Measurements from ENCODE around the gene MYOF. TPM values are rescaled to one million over a fixed set of nuclear protein-coding genes. Genes with fewer than 3 reads are reported as not detected.
"Not testable (repeated sequence)": the region's sequence is repeated elsewhere in the genome, so short reads cannot be mapped to it uniquely, and the experiment has no call there.

MYOF gene
- total RNA-seq, 4 donors from 2014 or later = 39.6 to 70.4 (median 59.2) TPM

- Histone ChIP-seq H3K27me3 (no peaks in the 10 kb centered on the region), H3K9me3 (no peaks in the 10 kb centered on the region), H3K4me1 (peaks cover 0 to 66% (median 18%) of the 10 kb centered on the region in 4 donors), H3K27ac (peak overlapping the region in 2 of 4 donors; percentile 88 to 93), H3K36me3 (no peaks in the 10 kb centered on the region), H3K4me3 (no peak overlapping the region)
- TF ChIP-seq POLR2A (IDR thresholded peaks at IDR 0.05) (no peak), EP300 (IDR thresholded peaks at IDR 0.05) (no peak)
- DNase-seq (ENCODE audit: low spot score in 2 of 2) = no peak
- 92 to 93% methylated on average over 1 of the region's 1 CpG for WGBS, 2 donors
Measured at GRCh38 chr10:93443481-93443880, 38.7 kb downstream of the MYOF start.

- 83 to 89% methylated on average over 10 of the region's 10 CpGs for WGBS, 2 donors
- not testable (repeated sequence) for H3K4me3 ChIP-seq; H3K36me3 ChIP-seq; H3K27me3 ChIP-seq; H3K9me3 ChIP-seq; DNase-seq (ENCODE audit: low spot score in 2 of 2)
- peak overlapping the region in 2 of 4 donors; percentile 97 to 98 for H3K27ac ChIP-seq
- peaks cover 0 to 74% (median 25%) of the 10 kb centered on the region in 4 donors for H3K4me1 ChIP-seq
Measured at GRCh38 chr10:93442721-93443120, 39.4 kb downstream of the MYOF start.

DNA sequence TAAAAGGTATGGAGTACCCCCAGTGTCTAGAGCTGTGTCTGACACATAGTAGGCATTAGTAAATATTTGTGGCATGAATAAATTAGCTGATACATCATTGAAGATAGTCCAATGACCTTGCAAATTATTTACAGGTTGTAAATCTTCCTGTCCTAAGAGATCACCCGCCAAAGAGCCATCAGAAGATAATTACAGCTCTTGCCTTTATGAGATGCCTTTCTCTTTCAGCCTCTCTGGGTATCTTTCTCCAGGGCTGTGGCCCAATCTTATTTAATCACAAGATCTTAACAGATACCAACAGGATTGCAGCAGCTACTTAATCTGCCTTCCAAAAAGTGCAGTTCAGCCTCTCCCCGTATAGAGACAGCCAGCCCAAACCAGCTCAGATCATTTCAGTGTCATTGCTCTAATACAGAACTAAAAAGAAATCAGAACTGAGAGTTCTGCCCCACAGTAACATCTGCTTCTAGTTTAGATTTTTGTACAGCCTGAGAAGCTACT is 41.5 kb downstream of the MYOF start:
- Histone ChIP-seq H3K9me3 (no peaks in the 10 kb centered on the region), H3K4me3 (no peak overlapping the region), H3K36me3 (no peaks in the 10 kb centered on the region), H3K4me1 (peaks cover 0 to 82% (median 32%) of the 10 kb centered on the region in 4 donors), H3K27ac (peak overlapping the region; percentile 43 to 98 (median 76)), H3K27me3 (no peaks in the 10 kb centered on the region)
- WGBS, 2 donors = 44 to 55% methylated on average over 2 of the region's 2 CpGs
- TF ChIP-seq, protein P1, sequence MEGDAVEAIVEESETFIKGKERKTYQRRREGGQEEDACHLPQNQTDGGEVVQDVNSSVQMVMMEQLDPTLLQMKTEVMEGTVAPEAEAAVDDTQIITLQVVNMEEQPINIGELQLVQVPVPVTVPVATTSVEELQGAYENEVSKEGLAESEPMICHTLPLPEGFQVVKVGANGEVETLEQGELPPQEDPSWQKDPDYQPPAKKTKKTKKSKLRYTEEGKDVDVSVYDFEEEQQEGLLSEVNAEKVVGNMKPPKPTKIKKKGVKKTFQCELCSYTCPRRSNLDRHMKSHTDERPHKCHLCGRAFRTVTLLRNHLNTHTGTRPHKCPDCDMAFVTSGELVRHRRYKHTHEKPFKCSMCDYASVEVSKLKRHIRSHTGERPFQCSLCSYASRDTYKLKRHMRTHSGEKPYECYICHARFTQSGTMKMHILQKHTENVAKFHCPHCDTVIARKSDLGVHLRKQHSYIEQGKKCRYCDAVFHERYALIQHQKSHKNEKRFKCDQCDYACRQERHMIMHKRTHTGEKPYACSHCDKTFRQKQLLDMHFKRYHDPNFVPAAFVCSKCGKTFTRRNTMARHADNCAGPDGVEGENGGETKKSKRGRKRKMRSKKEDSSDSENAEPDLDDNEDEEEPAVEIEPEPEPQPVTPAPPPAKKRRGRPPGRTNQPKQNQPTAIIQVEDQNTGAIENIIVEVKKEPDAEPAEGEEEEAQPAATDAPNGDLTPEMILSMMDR (IDR thresholded peaks at IDR 0.05) = no peak
- TF ChIP-seq EP300 (IDR thresholded peaks at IDR 0.05) = peak in 1 of 2 donors; percentile 47
- DNase-seq (ENCODE audit: low spot score in 2 of 2) = peak in 1 of 2 donors; percentile 57

- Histone ChIP-seq H3K9me3 (no peaks in the 10 kb centered on the region), H3K27ac (peak overlapping the region; percentile 92 to 98 (median 98)), H3K4me1 (peaks cover 3 to 87% (median 36%) of the 10 kb centered on the region in 4 donors), H3K36me3 (no peaks in the 10 kb centered on the region), H3K27me3 (no peaks in the 10 kb centered on the region), H3K4me3 (no peak overlapping the region)
- no peak for TF ChIP-seq EP300 (IDR thresholded peaks at IDR 0.05)
- TF ChIP-seq, protein P1 (IDR thresholded peaks at IDR 0.05) = no peak
- TF ChIP-seq POLR2A (IDR thresholded peaks at IDR 0.05) = no peak
- no peak for DNase-seq (ENCODE audit: low spot score in 2 of 2)
- 66 to 68% methylated on average over 16 of the region's 16 CpGs for WGBS, 2 donors
Measured at GRCh38 chr10:93438613-93439253, 43.4 kb downstream of the MYOF start.

DNA sequence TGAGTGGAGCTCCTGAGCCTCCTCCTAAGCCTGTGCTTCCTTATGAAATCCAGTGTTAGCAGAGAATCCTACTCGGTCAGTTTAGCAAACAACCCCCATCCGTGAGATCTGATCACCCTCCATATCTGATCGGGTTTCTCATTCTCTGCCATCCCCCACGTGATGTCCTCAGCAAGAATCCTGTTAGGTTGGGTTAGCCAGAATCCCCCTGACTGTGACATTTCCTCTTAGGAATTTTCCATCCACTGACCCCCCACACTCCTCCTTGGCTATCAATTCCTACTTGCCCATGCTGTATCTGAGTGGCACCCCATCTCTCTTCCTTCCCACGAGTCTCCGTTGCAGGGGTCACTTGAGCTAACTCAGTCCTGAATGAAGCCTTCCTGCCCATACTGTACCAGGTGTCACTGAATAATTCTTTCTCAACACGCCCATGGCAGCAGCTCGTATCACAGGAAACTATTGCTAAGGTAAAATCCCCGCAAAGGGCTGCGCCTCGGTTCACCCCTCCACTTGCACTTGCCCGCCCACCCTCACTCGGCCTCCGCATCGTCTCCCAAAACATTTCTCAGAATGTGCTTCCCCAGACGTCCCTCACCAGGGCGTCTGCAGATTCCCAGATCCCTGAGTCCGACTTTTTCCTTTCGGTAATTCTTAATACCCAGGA is 44.1 kb downstream of the MYOF start:
- peak overlapping the region in 2 of 4 donors; percentile 15 to 28 for H3K4me3 ChIP-seq
- no peaks in the 10 kb centered on the region for H3K9me3 ChIP-seq
- no peaks in the 10 kb centered on the region for H3K27me3 ChIP-seq
- H3K4me1 ChIP-seq = peaks cover 3 to 90% (median 36%) of the 10 kb centered on the region in 4 donors
- WGBS, 2 donors = 64 to 72% methylated on average over 19 of the region's 19 CpGs
- no peak for DNase-seq (ENCODE audit: low spot score in 2 of 2)
- TF ChIP-seq, protein P1 (IDR thresholded peaks at IDR 0.05) = no peak
- no peak for TF ChIP-seq POLR2A (IDR thresholded peaks at IDR 0.05)
- TF ChIP-seq EP300 (IDR thresholded peaks at IDR 0.05) = no peak
- H3K27ac ChIP-seq = peak overlapping the region; percentile 92 to 98 (median 98)
- no peaks in the 10 kb centered on the region for H3K36me3 ChIP-seq
